Right cardiac atrium (tissue), 5 donors: ENCODE data around the gene DICER1. TPM values are rescaled to one million over a fixed set of nuclear protein-coding genes. Genes with fewer than 3 reads are reported as not detected.

Source experiments
- ATAC-seq, 2 donors: fragments of 200-7000 bp; cut with Tn5 transposase; one replicate each; pipeline versions ENCODE4 v1.8.0 to v1.9.1; 2020; ENCODE audit warnings: moderate library complexity in 2 of 2, mild to moderate bottlenecking in 1 of 2
- DNase-seq, 3 donors: peaks; one replicate each; pipeline ENCODE4 v3.0.0-alpha.2; 2020
- H3K27ac ChIP-seq: one replicate; pipeline ENCODE4 v1.5.1; 2013; ENCODE audit warnings: mild to moderate bottlenecking, low read length, control low read depth, moderate library complexity
- H3K27me3 ChIP-seq: one replicate; pipeline ENCODE4 v1.6.1; 2013; ENCODE audit not compliant: control insufficient read depth, insufficient read depth
- H3K4me1 ChIP-seq: one replicate; pipeline ENCODE4 v1.6.1; 2013; ENCODE audit warnings: low read length; ENCODE audit not compliant: control insufficient read depth, insufficient read depth
- H3K4me3 ChIP-seq: one replicate; pipeline ENCODE4 v1.5.1; 2013; ENCODE audit warnings: low read length, control low read depth
- H3K9me3 ChIP-seq: one replicate; pipeline ENCODE4 v1.6.1; 2013; ENCODE audit warnings: low read length; ENCODE audit not compliant: control insufficient read depth
- WGBS: extraction: QIAGEN DNeasy Blood & Tissue Kit; methylation state at CpG from one replicate; pipeline ENCODE4 v1.1.7; 2013; 5-methylcytosine and 5-hydroxymethylcytosine counted together
- intact Hi-C, 4 donors: fragments of 100-400 bp; cut with DNase I; formaldehyde crosslinking; loops; one replicate each; pipeline versions ENCODE4 v1.11.0 to v1.14.0; 2022 to 2023
- polyA plus RNA-seq: library from polyadenylated mRNA; stranded (reverse); fragments of 200-250 nt; gene quantifications from one replicate; pipeline ENCODE4 v1.2.3, GENCODE V29; 2013
- total RNA-seq, 4 donors: library from RNA; stranded (reverse); fragmentation: NEBNext Ultra II Directional; extraction: Animal tissue kit (Norgen Biotek cat#: 25700); gene quantifications; one replicate each; pipeline ENCODE4 v1.2.1, GENCODE V29; 2021
- donor health status: healthy with polysubstance abuse.
- donor health status: DM: no; HTN: yes; CAD: no.
- donor health status: DM: no; HTN: no; CAD: no.
- donor health status: DM: no; HTN: yes; CAD: no; lungs with severe emphysema.
- donor health status: DM: yes; HTN: yes; CAD: no.

Gene DICER1
- total and polyA plus RNA-seq, 5 donors: 6.8 to 30.4 (median 24.5) TPM

- 84% methylated on average over 10 of the region's 10 CpGs for WGBS
- intact Hi-C loops: loop anchor here in 2 of 4 donors (5.0 to 10.0 kb wide), 2 partner anchors 333 to 410 kb away; no protein-coding TSS in a partner anchor
- Histone ChIP-seq H3K27ac (no peak overlapping the region), H3K9me3 (no peaks in the 10 kb centered on the region), H3K27me3 (no peaks in the 10 kb centered on the region), H3K4me1 (peaks cover 10% of the 10 kb centered on the region), H3K4me3 (no peak overlapping the region)
- ATAC-seq (no peak), DNase-seq (no peak)
Observed at GRCh38 chr14:95101736-95102679, 55.3 kb downstream of the DICER1 start.

GRCh38 chr14:95098984-95099599 lies 58.2 kb downstream of the DICER1 start:
- WGBS: 30% methylated on average over 3 of the region's 3 CpGs
- ATAC-seq (peak; percentile 79 to 84), DNase-seq (peak; percentile 73 to 85 (median 77))
- Histone ChIP-seq H3K9me3 (no peaks in the 10 kb centered on the region), H3K27me3 (no peaks in the 10 kb centered on the region), H3K4me3 (no peak overlapping the region), H3K4me1 (peaks cover 10% of the 10 kb centered on the region), H3K27ac (no peak overlapping the region)
- intact Hi-C loops: loop anchor here in 1 of 4 donors (5.0 to 10.0 kb wide), 2 partner anchors 336 to 407 kb away; no protein-coding TSS in a partner anchor

- Histone ChIP-seq H3K9me3 (no peaks in the 10 kb centered on the region), H3K27ac (no peak overlapping the region), H3K27me3 (no peaks in the 10 kb centered on the region), H3K4me3 (no peak overlapping the region), H3K4me1 (peaks cover 10% of the 10 kb centered on the region)
- ATAC-seq (no peak), DNase-seq (no peak)
- WGBS: 58% methylated on average over 2 of the region's 2 CpGs
- intact Hi-C loops: loop anchor here in 1 of 4 donors (5.0 to 10.0 kb wide), 2 partner anchors 337 to 405 kb away; no protein-coding TSS in a partner anchor
Observed at GRCh38 chr14:95097385-95097784, 59.9 kb downstream of the DICER1 start.

GRCh38 chr14:95096476-95096875 lies 60.9 kb downstream of the DICER1 start:
- 64% methylated on average over 4 of the region's 4 CpGs for WGBS
- H3K4me1 ChIP-seq: peaks cover 7% of the 10 kb centered on the region
- H3K27ac ChIP-seq: no peak overlapping the region
- H3K9me3 ChIP-seq: no peaks in the 10 kb centered on the region
- no peaks in the 10 kb centered on the region for H3K27me3 ChIP-seq
- intact Hi-C loops: loop anchor here in 1 of 4 donors (5.0 to 10.0 kb wide), 2 partner anchors 338 to 404 kb away; no protein-coding TSS in a partner anchor
- H3K4me3 ChIP-seq: no peak overlapping the region
- no peak for DNase-seq
- no peak for ATAC-seq

- no peak overlapping the region for H3K27ac ChIP-seq
- no peaks in the 10 kb centered on the region for H3K27me3 ChIP-seq
Observed at GRCh38 chr14:95095996-95096395, 61.3 kb downstream of the DICER1 start.

GRCh38 chr14:95092723-95093122 lies 64.6 kb downstream of the DICER1 start:
- H3K4me3 ChIP-seq: no peak overlapping the region
- H3K27me3 ChIP-seq: no peaks in the 10 kb centered on the region
- no peaks in the 10 kb centered on the region for H3K4me1 ChIP-seq
- DNase-seq (no peak), ATAC-seq (no peak)
- H3K27ac ChIP-seq: no peak overlapping the region
- intact Hi-C loops: loop anchor here in 3 of 4 donors (5.0 to 10.0 kb wide), 3 partner anchors 342 to 400 kb away; no protein-coding TSS in a partner anchor
- 91% methylated on average over 9 of the region's 9 CpGs for WGBS
- H3K9me3 ChIP-seq: no peaks in the 10 kb centered on the region

More at GRCh38 chr14:95095996-95096395, 61.3 kb downstream of the DICER1 start:
- ATAC-seq (peak in 1 of 2 donors; percentile 39), DNase-seq (no peak)
- Histone ChIP-seq H3K4me3 (no peak overlapping the region), H3K9me3 (no peaks in the 10 kb centered on the region), H3K4me1 (peaks cover 2% of the 10 kb centered on the region)
- intact Hi-C loops: loop anchor here in 1 of 4 donors (5.0 to 10.0 kb wide), 2 partner anchors 339 to 404 kb away; no protein-coding TSS in a partner anchor
- WGBS: 59% methylated on average over 8 of the region's 8 CpGs

- H3K4me3 ChIP-seq: no peak overlapping the region
- H3K27ac ChIP-seq: no peak overlapping the region
- no peak for ATAC-seq
- intact Hi-C loops: loop anchor here in 3 of 4 donors (5.0 to 10.0 kb wide), 3 partner anchors 343 to 399 kb away; no protein-coding TSS in a partner anchor
- DNase-seq: no peak
- no peaks in the 10 kb centered on the region for H3K4me1 ChIP-seq
- no peaks in the 10 kb centered on the region for H3K9me3 ChIP-seq
- no peaks in the 10 kb centered on the region for H3K27me3 ChIP-seq
- WGBS: 67% methylated on average over 4 of the region's 4 CpGs
Observed at GRCh38 chr14:95091581-95091980, 65.7 kb downstream of the DICER1 start.

GRCh38 chr14:95088665-95089064 lies 68.7 kb downstream of the DICER1 start:
- no peaks in the 10 kb centered on the region for H3K27me3 ChIP-seq
- intact Hi-C loops: no loop called here
- H3K9me3 ChIP-seq: no peaks in the 10 kb centered on the region
- no peaks in the 10 kb centered on the region for H3K4me1 ChIP-seq
- H3K27ac ChIP-seq: no peak overlapping the region
- ATAC-seq (no peak), DNase-seq (no peak)
- WGBS: 52% methylated on average over 4 of the region's 4 CpGs
- no peak overlapping the region for H3K4me3 ChIP-seq

- Histone ChIP-seq H3K9me3 (no peaks in the 10 kb centered on the region), H3K4me3 (no peak overlapping the region), H3K27ac (no peak overlapping the region), H3K4me1 (no peaks in the 10 kb centered on the region), H3K27me3 (no peaks in the 10 kb centered on the region)
- DNase-seq (no peak), ATAC-seq (no peak)
- WGBS: 85% methylated on average over 6 of the region's 6 CpGs
- intact Hi-C loops: no loop called here
Observed at GRCh38 chr14:95087619-95088018, 69.7 kb downstream of the DICER1 start.

- Histone ChIP-seq H3K4me1 (no peaks in the 10 kb centered on the region), H3K27me3 (no peaks in the 10 kb centered on the region), H3K4me3 (no peak overlapping the region), H3K9me3 (no peaks in the 10 kb centered on the region), H3K27ac (no peak overlapping the region)
- intact Hi-C loops: no loop called here
- WGBS: 78% methylated on average over 5 of the region's 5 CpGs
- no peak for DNase-seq
- no peak for ATAC-seq
Observed at GRCh38 chr14:95085321-95085720, 72.0 kb downstream of the DICER1 start.

- Histone ChIP-seq H3K4me1 (no peaks in the 10 kb centered on the region), H3K27ac (no peak overlapping the region), H3K27me3 (no peaks in the 10 kb centered on the region), H3K4me3 (no peak overlapping the region), H3K9me3 (no peaks in the 10 kb centered on the region)
- ATAC-seq (peak in 1 of 2 donors; percentile 10), DNase-seq (no peak)
- WGBS: 67% methylated on average over 3 of the region's 3 CpGs
- intact Hi-C loops: no loop called here
Observed at GRCh38 chr14:95078867-95079266, 78.5 kb downstream of the DICER1 start.
